Suppressor macrophage treated with lipopolysaccharide for 4 hours (primary cell): ENCODE measurements around the gene DOP1B.
A peak's percentile ranks its signal among the peaks of the same experiment; 100 is the strongest.
"Not testable (repeated sequence)": the region's sequence is repeated elsewhere in the genome, so short reads cannot be mapped to it uniquely, and the experiment has no call there.

Experiments used
- DNase-seq: peaks from one replicate; pipeline ENCODE4 v3.0.0-alpha.2; 2020

Gene DOP1B

GRCh38 chr21:36135391-36136102 lies 21.1 kb upstream of the DOP1B start:
- DNase-seq, result peak; percentile 89

DNA sequence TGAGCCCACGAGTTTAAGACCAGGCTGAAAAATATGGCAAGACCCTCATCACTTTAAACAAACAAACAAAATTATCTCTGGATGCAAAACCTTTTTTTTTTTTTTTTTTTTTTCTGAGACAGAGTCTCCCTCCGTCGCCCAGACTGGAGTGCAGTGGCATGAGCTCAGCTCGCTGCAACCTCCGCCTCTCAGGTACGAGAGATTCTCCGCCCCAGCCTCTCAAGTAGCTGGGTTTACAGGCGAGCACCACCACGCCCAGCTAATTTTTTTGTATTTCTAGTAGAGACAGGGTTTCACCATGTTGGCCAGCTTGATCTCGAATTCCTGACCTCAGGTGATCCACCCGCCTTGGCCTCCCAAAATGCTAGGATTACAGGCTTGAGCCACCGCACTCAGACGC lies 16.8 kb upstream of the DOP1B start:
- DNase-seq, result not testable (repeated sequence)

DNA sequence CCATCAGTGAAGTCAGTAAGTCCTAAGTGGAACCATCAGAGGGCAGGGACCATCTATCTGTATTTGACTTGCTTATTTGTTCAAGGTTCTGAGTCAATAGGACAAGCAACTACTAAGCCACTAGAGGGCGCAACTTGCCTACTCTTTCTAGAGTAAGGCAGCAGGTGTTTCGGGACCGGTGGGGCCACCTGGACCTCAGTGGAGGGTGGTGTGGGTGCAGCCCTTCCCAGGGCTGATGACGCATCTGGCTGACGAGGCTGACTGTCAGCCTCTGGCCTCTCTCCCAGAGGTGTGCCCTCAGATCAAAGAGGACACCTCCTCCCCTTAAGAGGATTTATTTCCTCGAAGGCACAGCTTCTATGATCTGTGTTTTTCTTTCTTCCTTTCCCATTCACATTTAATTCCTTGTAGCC lies 15.1 kb upstream of the DOP1B start:
- DNase-seq, result peak; percentile 89

DNA sequence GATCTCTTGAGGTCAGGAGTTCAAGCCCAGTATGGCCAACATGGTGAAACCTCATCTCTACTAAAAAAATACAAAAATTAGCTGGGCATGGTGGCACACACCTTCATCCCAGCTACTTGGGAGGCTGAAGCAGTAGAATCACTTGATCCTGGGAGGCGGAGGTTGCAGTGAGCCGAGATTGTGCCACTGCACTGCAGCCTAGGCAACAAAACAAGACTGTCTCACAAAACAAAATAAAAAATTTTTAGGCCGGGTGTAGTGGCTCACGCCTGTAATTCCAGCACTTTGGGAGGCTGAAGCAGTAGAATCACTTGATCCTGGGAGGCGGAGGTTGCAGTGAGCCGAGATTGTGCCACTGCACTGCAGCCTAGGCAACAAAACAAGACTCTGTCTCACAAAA lies 12.4 kb upstream of the DOP1B start:
- not testable (repeated sequence) for DNase-seq

GRCh38 chr21:36145259-36145658 lies 11.4 kb upstream of the DOP1B start:
- no peak for DNase-seq

GRCh38 chr21:36147911-36148310 lies 8.7 kb upstream of the DOP1B start:
- DNase-seq, result no peak

DNA sequence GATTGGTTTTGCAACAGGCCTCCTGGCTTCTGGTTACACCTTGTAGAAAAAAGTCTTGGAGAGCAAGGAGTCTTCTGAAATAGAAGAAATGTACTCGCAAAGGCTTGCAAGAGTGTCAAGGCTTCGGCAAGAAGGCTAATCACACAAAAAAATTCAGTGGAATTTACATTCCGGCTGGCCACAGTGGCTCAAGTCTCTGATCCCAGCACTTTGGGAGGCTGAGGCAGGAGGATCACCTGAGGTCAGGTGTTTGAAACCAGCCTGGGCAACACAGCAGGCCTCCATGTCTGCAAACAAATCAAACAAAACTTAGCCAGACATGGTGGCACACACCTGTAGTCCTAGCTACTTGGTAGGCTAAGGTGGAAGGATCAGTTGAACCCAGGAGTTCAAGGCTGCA lies 7.7 kb upstream of the DOP1B start:
- DNase-seq, result no peak

- peak; percentile 88 for DNase-seq
Observed at GRCh38 chr21:36149788-36150711, 6.6 kb upstream of the DOP1B start.

DNA sequence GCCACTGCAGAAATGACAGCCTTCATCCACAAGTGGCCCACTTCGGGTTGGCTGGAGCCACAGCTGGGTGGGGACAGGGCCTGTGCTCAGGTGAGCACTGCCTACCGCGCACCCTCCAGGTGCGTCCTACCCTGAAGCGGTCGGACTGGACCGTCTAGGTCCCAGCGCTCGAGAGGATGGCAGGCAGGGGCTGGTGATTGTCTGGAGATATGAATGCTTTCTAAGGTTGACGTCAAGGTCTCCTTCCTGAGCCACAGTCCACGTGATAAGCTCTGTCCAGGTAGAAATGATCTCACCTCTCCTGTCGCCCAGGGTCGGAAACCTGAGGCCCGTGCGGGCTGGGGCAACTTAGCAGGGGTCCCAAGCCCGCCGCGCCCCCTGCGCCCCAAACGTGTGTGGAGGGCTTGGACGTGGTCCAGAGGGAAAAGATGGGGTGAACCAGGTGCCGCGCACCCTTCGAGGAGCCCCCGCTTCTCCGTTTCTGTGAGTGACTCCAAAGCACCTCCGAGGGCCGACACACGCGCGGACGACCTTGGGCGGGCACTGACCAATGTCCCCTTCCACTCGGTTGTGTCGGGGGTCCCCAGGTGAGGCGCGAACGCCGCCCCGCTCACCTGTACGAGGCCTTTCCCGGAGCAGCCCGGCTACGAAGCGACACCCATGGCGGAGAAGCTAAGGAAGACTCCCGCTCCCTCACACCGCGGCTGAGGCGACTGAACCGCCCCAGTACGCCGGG lies 853 bp upstream of the DOP1B start:
- DNase-seq, result no peak

- peak; percentile 100 for DNase-seq
Observed at GRCh38 chr21:36156339-36156814, 247 bp upstream of the DOP1B start.

- DNase-seq, result peak; percentile 87
Observed at GRCh38 chr21:36159356-36159921, 2.8 kb downstream of the DOP1B start.

- no peak for DNase-seq
Observed at GRCh38 chr21:36160850-36161178, 4.2 kb downstream of the DOP1B start.

- DNase-seq, result no peak
Observed at GRCh38 chr21:36162631-36163030, 6.0 kb downstream of the DOP1B start.

DNA sequence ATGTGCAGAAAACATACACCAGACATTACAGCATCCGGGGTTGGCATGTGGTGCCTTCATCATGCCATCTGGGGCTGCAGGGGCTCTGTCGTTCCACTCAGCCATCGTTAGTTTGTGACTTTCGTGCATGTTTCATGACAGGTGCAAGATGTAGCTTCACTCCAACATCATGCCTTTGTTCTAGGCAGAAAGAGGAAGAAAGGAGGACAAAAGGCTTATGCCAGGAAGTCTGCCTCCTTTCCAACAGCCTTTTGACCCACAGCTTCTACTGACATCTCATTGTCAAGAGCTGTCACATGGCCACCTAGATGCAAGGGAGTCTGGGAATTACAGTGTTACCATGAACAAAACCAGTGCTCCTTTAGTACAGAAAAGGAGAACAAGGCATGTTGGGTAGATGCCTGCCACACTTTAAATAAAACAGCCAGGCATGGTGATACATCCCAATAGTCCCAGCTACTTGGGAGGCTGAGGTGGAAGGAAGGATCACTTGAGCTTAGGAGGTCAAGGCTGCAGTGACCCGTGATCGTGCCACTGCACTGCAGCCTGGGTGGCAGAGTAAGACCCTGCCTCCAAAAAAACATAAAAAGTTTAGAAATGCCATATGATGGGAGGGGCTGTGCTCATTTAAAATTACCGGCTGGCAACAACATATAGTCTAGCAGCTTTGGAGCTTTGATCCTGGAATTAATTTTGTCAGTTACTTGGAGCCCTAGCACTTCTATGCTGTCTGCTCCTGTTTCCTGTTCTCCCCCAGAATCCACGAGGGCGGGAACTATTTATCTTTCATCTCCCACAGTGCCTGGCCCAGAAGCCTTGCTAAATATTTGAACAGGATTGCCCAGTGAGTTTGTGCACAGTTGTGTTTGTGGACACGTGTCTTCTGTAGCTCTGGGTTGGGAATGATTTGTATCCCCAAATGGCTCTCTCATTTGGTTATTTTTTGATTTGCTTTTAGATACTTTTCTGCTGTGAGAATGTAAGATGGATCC lies 7.4 kb downstream of the DOP1B start:
- no peak for DNase-seq

GRCh38 chr21:36165356-36165755 lies 8.7 kb downstream of the DOP1B start:
- no peak for DNase-seq

DNA sequence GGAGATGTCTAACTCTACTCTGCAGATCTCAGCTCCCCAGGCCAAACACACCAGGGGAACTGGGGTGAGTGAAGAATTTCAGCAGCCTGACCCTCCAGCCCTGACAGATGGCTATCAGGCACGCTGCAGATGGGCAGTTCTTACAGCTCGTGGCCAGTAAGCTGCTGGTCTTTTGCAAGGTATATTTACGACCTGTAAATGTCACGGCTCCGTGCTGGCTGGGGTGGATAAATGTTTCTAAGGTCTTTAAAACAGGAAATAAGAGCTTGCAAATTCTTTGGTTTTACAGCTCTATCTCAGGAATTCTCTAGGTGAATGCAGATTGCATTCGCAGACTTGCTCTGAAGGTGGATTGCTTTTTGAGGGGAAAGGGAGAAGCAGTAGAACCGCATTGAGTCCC lies 10.1 kb downstream of the DOP1B start:
- no peak for DNase-seq

DNA sequence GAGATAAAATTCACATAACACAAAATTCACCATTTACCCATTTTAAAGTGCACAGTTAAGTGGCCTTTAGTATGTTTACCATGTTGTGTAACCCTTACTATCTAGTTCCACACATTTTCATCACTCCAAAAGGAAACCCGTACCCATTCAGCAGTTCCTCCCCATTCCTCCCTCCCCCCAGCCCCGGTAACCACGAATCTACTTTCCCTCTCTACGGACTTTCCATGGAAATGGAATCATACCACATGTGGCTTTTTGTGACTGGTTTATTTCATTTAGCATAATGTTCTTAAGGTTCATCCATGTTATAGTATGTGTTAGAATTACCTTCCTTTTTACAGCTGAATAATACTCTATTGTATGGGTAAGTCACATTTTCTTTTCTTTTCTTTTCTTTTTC lies 10.9 kb downstream of the DOP1B start:
- DNase-seq, result peak; percentile 47

DNA sequence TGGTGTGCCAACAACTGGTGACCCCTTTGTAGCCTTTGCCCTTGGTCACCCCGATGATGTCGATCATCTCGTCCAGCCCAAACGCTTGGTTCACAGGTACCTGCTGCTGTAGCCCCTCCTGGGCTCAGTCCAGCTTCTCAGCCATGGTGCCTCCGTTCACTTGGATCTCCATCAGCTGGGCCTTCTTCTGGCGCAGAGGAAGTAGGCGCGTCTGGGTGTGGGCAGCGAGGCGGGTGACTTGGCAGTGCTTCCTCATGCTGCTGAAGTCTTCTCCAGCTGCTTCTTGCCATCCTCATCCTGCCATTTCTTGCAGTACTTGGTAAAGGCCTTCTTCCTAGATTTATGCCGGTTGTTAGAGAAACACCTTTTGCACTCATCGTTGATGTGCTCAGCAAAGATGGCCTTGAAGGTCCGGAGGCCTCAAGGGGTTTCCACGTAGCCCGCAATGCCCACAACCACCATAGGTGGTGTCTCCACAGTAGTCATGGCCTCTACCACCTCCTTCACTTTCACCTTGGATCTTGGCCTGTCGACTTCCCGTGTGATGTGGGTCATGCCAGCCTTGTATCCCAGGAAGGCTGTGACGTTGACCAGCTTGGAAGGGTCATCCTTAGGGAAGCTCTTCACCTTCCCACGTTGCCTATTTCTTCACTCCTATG lies 13.0 kb downstream of the DOP1B start:
- peak; percentile 28 for DNase-seq

- DNase-seq, result no peak
Observed at GRCh38 chr21:36170823-36171222, 14.2 kb downstream of the DOP1B start.

DNA sequence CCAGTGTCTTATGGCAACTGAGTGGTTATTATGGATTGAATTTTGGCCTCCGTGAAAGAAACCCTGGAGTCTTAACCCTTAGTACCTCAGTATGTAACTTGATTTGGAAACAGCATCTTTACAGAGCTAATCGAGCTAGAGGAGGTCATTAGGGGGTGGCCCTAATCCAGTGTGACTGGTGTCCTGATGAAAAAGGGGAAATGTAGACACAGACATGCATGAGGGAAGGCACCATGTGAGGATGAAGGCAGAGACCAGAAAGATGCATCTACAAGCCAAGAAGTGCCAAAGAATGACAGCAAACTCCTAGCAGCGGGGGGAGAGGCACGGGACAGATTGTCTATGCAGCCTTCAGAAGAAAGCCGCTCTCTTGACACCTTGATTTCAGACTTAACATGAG lies 14.7 kb downstream of the DOP1B start:
- DNase-seq, result peak; percentile 77

DNA sequence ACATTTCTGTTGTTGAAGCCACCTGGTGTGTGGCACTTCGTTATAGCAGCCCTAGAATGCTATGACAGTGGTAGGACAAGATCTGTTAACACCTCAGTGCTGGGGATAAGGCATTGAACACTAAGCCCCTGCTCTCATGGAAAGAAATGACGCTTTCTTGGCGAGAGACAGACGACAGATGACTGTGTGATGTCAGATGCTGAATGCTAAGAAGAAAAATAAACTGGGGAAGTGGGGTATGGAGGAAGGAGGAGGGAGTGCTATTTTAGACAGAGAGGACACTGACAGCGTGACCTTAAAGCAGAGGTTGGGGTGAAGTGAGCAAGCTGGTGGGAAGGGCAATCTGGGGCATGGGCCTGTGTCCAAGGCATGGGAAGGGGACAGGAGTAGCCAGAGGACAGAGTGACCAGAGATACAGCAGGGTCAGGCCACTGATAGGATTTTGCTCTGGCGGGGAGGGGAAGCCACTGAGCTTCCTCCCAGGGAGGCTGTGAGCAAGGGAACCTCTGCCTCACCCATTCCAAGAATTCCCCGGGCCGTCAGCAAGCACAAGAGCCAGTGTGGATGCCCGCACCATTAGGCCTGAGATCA lies 15.2 kb downstream of the DOP1B start:
- DNase-seq, result peak; percentile 60
